H1 (cell line): ENCODE results near the gene AGPAT3. TPM values are rescaled to one million over a fixed set of nuclear protein-coding genes. Genes with fewer than 3 reads are reported as not detected.

Source experiments
- CTCF ChIA-PET: fragments of 300-600 bp; sonication (Branson Sonifier 250); formaldehyde crosslinking; loops from one replicate; lab custom pipeline; 2021; ENCODE audit not compliant: partially characterized antibody; lab: Charles Lee
- POLR2A ChIA-PET: fragments of 300-600 bp; sonication (Branson Sonifier 250); formaldehyde crosslinking; loops from one replicate; lab custom pipeline; 2021; ENCODE audit warnings: inconsistent platforms; ENCODE audit not compliant: partially characterized antibody; lab: Charles Lee
- DNase-seq, 2 experiments: peaks; one replicate each; pipeline versions ENCODE4 v3.0.0 to v3.0.0-alpha.2; 2010 to 2022; ENCODE audit warnings: low spot score in 2 of 2, low read depth in 1 of 2, mixed read lengths in 1 of 2
- FAIRE-seq: peaks from 2 replicates; lab custom pipeline; 2011; peaks lifted over from hg19 to GRCh38; lab: Jason Lieb, UNC
- H2AFZ ChIP-seq: 2 replicates; pipeline ENCODE4 v1.8.1; 2012; ENCODE audit warnings: low read length, inconsistent platforms
- H2AK5ac ChIP-seq: 2 replicates; pipeline ENCODE4 v1.6.1; 2013; ENCODE audit warnings: low read depth, low read length
- H2BK120ac ChIP-seq: replicated peaks from 2 replicates; pipeline ENCODE3; 2013; ENCODE audit warnings: low read depth, low read length, inconsistent platforms
- H2BK12ac ChIP-seq: 2 replicates; pipeline ENCODE4 v1.6.1; 2013; ENCODE audit warnings: low read depth, low read length
- H2BK15ac ChIP-seq: 2 replicates; pipeline ENCODE4 v1.6.1; 2013; ENCODE audit warnings: low read length
- H2BK20ac ChIP-seq: 2 replicates; pipeline ENCODE4 v1.6.1; 2013; ENCODE audit warnings: low read length
- H2BK5ac ChIP-seq: 2 replicates; pipeline ENCODE4 v1.6.1; 2013; ENCODE audit warnings: low read depth, low read length
- H3K14ac ChIP-seq: 2 replicates; pipeline ENCODE4 v1.6.1; 2013; ENCODE audit warnings: inconsistent platforms; ENCODE audit not compliant: insufficient read length
- H3K18ac ChIP-seq: 2 replicates; pipeline ENCODE4 v1.6.1; 2013; ENCODE audit warnings: low read length; ENCODE audit errors: extremely low read depth
- H3K23ac ChIP-seq: 2 replicates; pipeline ENCODE4 v1.6.1; 2013; ENCODE audit warnings: inconsistent platforms; ENCODE audit not compliant: insufficient read length
- H3K23me2 ChIP-seq: 2 replicates; pipeline ENCODE4 v1.6.1; 2013; ENCODE audit warnings: low read depth, low read length
- H3K27ac ChIP-seq: 2 replicates; pipeline ENCODE4 v1.6.1; 2011; ENCODE audit warnings: low read depth, low read length, inconsistent platforms
- H3K27me3 ChIP-seq, 4 experiments: replicated peaks in 1 of 4; 1 replicate in 1 of 4; 2 replicates in 3 of 4; pipeline versions ENCODE4 v1.6.1 to v1.8.1; 2011 to 2013; ENCODE audit warnings: low read length in 3 of 4, mild to moderate bottlenecking in 3 of 4, inconsistent platforms in 2 of 4, mixed read lengths in 2 of 4, moderate library complexity in 1 of 4; ENCODE audit not compliant: control insufficient read depth in 3 of 4, insufficient read depth in 3 of 4; ENCODE audit errors: extremely low read depth in 1 of 4
- H3K36me3 ChIP-seq, 4 experiments: 2 replicates each; pipeline versions ENCODE4 v1.6.1 to v1.8.1; 2011 to 2013; ENCODE audit warnings: mild to moderate bottlenecking in 4 of 4, low read length in 3 of 4, moderate library complexity in 2 of 4, control low read depth in 1 of 4, inconsistent platforms in 1 of 4; ENCODE audit not compliant: insufficient read depth in 4 of 4, control insufficient read depth in 2 of 4
- H3K4ac ChIP-seq: replicated peaks from 2 replicates; pipeline ENCODE3; 2013; ENCODE audit warnings: low read length, low read depth, mixed read lengths, inconsistent platforms; ENCODE audit not compliant: insufficient read length
- H3K4me1 ChIP-seq, 4 experiments: replicated peaks in 1 of 4; 1 replicate in 1 of 4; 2 replicates in 3 of 4; pipeline versions ENCODE4 v1.6.1 to v1.8.1; 2011 to 2013; ENCODE audit warnings: low read length in 3 of 4, inconsistent platforms in 2 of 4, mixed read lengths in 1 of 4; ENCODE audit not compliant: insufficient read depth in 4 of 4, control insufficient read depth in 3 of 4
- H3K4me2 ChIP-seq, 2 experiments: 2 replicates each; pipeline versions ENCODE4 v1.6.1 to v1.8.1; 2011 to 2013; ENCODE audit warnings: low read depth in 2 of 2, low read length in 2 of 2, control low read depth in 1 of 2, inconsistent platforms in 1 of 2, mild to moderate bottlenecking in 1 of 2; ENCODE audit not compliant: insufficient read depth in 1 of 2
- H3K4me3 ChIP-seq, 4 experiments: fragments of 200-600, 300-600 bp in 1 of 4; sonication (generic), shearing (Covaris generic), sonication (Bioruptor Twin) in 1 of 4; 2 replicates each; pipeline versions ENCODE4 v1.5.1 to v1.8.1; 2011 to 2016; ENCODE audit warnings: low read length in 4 of 4, low read depth in 3 of 4, control low read depth in 2 of 4, inconsistent platforms in 2 of 4, mild to moderate bottlenecking in 2 of 4, mixed read lengths in 1 of 4, moderate library complexity in 1 of 4; ENCODE audit not compliant: insufficient read depth in 2 of 4; ENCODE audit errors: extremely low read depth in 1 of 4
- H3K56ac ChIP-seq: replicated peaks from 2 replicates; pipeline ENCODE3; 2013; ENCODE audit warnings: low read depth, mild to moderate bottlenecking, mixed read lengths, low read length, inconsistent platforms; ENCODE audit not compliant: insufficient read length
- H3K79me1 ChIP-seq: 2 replicates; pipeline ENCODE4 v1.6.1; 2013; ENCODE audit warnings: low read depth, low read length, control low read depth
- H3K79me2 ChIP-seq, 2 experiments: 2 replicates each; pipeline versions ENCODE4 v1.6.1 to v1.8.1; 2012 to 2013; ENCODE audit warnings: low read length in 2 of 2, mild to moderate bottlenecking in 2 of 2, inconsistent platforms in 1 of 2; ENCODE audit not compliant: insufficient read depth in 2 of 2, control insufficient read depth in 1 of 2
- H3K9ac ChIP-seq, 4 experiments: replicated peaks in 1 of 4; 1 replicate in 1 of 4; 2 replicates in 3 of 4; pipeline versions ENCODE4 v1.6.1 to v1.8.1; 2011 to 2013; ENCODE audit warnings: low read depth in 3 of 4, low read length in 3 of 4, control low read depth in 2 of 4, mild to moderate bottlenecking in 2 of 4, moderate library complexity in 2 of 4, inconsistent platforms in 1 of 4; ENCODE audit errors: extremely low read depth in 1 of 4
- H3K9me3 ChIP-seq, 2 experiments: 2 replicates each; pipeline versions ENCODE4 v1.6.1 to v1.8.1; 2012 to 2013; ENCODE audit warnings: mild to moderate bottlenecking in 2 of 2, moderate library complexity in 2 of 2, control low read depth in 1 of 2, inconsistent platforms in 1 of 2, low read depth in 1 of 2, low read length in 1 of 2, mixed read lengths in 1 of 2; ENCODE audit not compliant: insufficient read depth in 2 of 2
- H4K20me1 ChIP-seq, 2 experiments: replicated peaks in 1 of 2; 2 replicates each; pipeline versions ENCODE3 to v1.8.1; 2011 to 2013; ENCODE audit warnings: inconsistent platforms in 2 of 2, low read length in 2 of 2, mild to moderate bottlenecking in 1 of 2; ENCODE audit not compliant: insufficient read depth in 2 of 2, control insufficient read depth in 1 of 2
- H4K5ac ChIP-seq: 2 replicates; pipeline ENCODE4 v1.6.1; 2013; ENCODE audit warnings: low read length, low read depth, mixed read lengths, inconsistent platforms; ENCODE audit not compliant: insufficient read length
- H4K8ac ChIP-seq: 2 replicates; pipeline ENCODE4 v1.8.0; 2013; ENCODE audit warnings: mild to moderate bottlenecking, moderate library complexity, low read length, inconsistent platforms; ENCODE audit not compliant: insufficient read depth; ENCODE audit errors: extremely low read depth
- H4K91ac ChIP-seq: replicated peaks from 2 replicates; pipeline ENCODE3; 2013; ENCODE audit warnings: low read length, mixed read lengths, inconsistent platforms; ENCODE audit not compliant: insufficient read length
- BCL11A ChIP-seq, 2 experiments: IDR thresholded peaks; one replicate each; pipeline ENCODE4 v1.6.1; 2011; ENCODE audit warnings: low read depth in 2 of 2, low read length in 2 of 2, mild to moderate bottlenecking in 2 of 2
- CEBPB ChIP-seq: IDR thresholded peaks from 2 replicates; pipeline ENCODE4 v1.6.1; 2012; ENCODE audit warnings: low read depth, low read length
- RBBP5 ChIP-seq: IDR thresholded peaks from 2 replicates; pipeline ENCODE4 v1.7.1; 2012; ENCODE audit warnings: low read depth, mild to moderate bottlenecking, inconsistent platforms, low read length, moderate library complexity, borderline replicate concordance
- RFX5 ChIP-seq: IDR thresholded peaks from 2 replicates; pipeline ENCODE4 v1.6.1; 2011; ENCODE audit warnings: low read depth, low read length, improper control_type of control experiment, borderline replicate concordance
- SIRT6 ChIP-seq: IDR thresholded peaks from one replicate; pipeline ENCODE4 v1.7.1; 2012; ENCODE audit warnings: low read length, inconsistent platforms
- SP2 ChIP-seq: IDR thresholded peaks from 2 replicates; pipeline ENCODE4 v1.6.1; 2012; ENCODE audit warnings: mild to moderate bottlenecking, low read length, inconsistent platforms
- WGBS, 2 experiments: shearing (Covaris generic) in 1 of 2; methylation state at CpG; one replicate each; pipeline versions ENCODE4 v1.1.6 to v1.1.7; 2013 to 2015; ENCODE audit warnings: low lambda C conversion rate in 2 of 2, mixed read lengths in 2 of 2, inconsistent platforms in 1 of 2, low coverage in 1 of 2, missing lambda C conversion rate in 1 of 2; ENCODE audit not compliant: insufficient replicate concordance in 2 of 2, insufficient coverage in 1 of 2, insufficient read length in 1 of 2; ENCODE audit errors: extremely low coverage in 1 of 2, missing lambda C conversion rate in 1 of 2; 5-methylcytosine and 5-hydroxymethylcytosine counted together
- polyA plus RNA-seq, 7 experiments: library from polyadenylated mRNA; depleted of rRNA in 3 of 7; stranded (reverse) in 5 of 7; unstranded in 2 of 7; fragments of >200 nt in 5 of 7; fragments of 200-250 nt in 2 of 7; gene quantifications; 1 replicate in 5 of 7; 2 replicates in 1 of 7; 4 replicates in 1 of 7; pipeline versions ENCODE4 v1.2.1 to v1.2.3, GENCODE V29; 2011 to 2013; ENCODE audit warnings: missing spikeins in 2 of 7, mixed read lengths in 2 of 7
- total RNA-seq: library from RNA; stranded (reverse); fragmentation: NEBNext Ultra II Directional; extraction: Animal tissue kit (Norgen Biotek cat#: 25700); gene quantifications from 2 replicates; pipeline ENCODE4 v1.2.1, GENCODE V29; 2021
- TF ChIP-seq, protein P1 (sequence below), 3 experiments: IDR thresholded peaks; 1 replicate in 2 of 3; 2 replicates in 1 of 3; pipeline versions ENCODE4 v1.5.1 to v1.6.1; 2011; ENCODE audit warnings: low read length in 3 of 3, mild to moderate bottlenecking in 3 of 3, inconsistent platforms in 2 of 3, low read depth in 1 of 3, moderate library complexity in 1 of 3; ENCODE audit not compliant: insufficient read depth in 1 of 3; ENCODE audit errors: control extremely low read depth in 1 of 3

The AGPAT3 gene
- total and polyA plus RNA-seq, 2 of the 8 experiments (the other 6 are each of a cell fraction or from before 2014, with no cell fraction given): 5.8 to 7.3 TPM

DNA sequence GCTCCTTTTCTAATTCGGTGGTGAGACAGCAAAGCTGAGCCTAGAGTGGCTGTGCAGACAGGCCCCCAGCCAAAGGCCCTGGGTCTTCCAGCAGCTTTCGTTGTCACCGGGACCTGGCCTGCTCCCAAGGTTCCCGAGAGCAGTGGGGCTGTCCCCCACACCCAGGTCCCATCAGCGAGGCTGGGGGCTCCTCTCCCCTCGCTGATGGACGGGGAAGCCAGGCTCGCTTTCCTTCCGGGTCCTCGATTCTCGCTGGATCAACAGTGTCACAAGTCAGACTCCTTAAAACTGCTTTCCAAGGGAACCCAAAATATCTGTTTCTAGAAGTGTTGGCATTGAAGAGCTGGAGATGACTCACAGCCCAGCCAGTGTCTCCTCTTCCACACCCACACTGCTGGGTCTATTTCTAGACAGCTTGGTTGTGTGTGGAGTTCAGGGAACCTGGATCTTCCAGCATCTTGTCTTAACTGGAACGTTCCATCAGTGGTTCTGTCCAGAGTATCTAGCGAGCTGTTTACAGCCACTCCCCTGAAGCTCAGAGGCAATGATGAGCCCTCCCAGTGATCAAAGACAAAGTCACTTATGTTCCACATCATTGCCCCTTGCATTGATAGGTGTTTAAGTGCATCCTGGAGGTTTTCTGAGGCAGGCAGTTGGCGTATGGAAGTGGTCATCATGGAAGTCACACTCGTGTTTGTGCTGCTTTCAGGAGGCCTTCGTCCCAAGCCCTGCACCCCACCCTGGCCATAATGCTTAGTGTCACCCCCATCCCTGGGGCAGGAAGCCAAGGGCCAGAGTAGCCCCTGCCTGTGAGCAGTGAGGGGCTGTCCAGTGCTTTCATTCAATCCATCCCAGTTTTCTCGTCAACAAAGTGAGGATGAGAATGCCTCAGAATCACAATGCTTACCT lies 40.4 kb upstream of the AGPAT3 start:
- TF ChIP-seq CEBPB: no peak
- no peak for TF ChIP-seq RBBP5
- TF ChIP-seq BCL11A (IDR thresholded peaks at IDR 0.05; ENCODE audit: low read depth in 2 of 2, low read length in 2 of 2): no peak
- no peak for TF ChIP-seq SP2
- TF ChIP-seq, protein P1, sequence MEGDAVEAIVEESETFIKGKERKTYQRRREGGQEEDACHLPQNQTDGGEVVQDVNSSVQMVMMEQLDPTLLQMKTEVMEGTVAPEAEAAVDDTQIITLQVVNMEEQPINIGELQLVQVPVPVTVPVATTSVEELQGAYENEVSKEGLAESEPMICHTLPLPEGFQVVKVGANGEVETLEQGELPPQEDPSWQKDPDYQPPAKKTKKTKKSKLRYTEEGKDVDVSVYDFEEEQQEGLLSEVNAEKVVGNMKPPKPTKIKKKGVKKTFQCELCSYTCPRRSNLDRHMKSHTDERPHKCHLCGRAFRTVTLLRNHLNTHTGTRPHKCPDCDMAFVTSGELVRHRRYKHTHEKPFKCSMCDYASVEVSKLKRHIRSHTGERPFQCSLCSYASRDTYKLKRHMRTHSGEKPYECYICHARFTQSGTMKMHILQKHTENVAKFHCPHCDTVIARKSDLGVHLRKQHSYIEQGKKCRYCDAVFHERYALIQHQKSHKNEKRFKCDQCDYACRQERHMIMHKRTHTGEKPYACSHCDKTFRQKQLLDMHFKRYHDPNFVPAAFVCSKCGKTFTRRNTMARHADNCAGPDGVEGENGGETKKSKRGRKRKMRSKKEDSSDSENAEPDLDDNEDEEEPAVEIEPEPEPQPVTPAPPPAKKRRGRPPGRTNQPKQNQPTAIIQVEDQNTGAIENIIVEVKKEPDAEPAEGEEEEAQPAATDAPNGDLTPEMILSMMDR (IDR thresholded peaks at IDR 0.05; ENCODE audit: control extremely low read depth in 1 of 3, insufficient read depth in 1 of 3, low read depth in 1 of 3, low read length in 3 of 3): no peak
- TF ChIP-seq RFX5: no peak
- TF ChIP-seq SIRT6: no peak
- Histone ChIP-seq H3K9ac (no peak overlapping the region), H2AK5ac (no peak overlapping the region), H2BK12ac (no peak overlapping the region; the same call in 1 of the 2 replicates), H3K9me3 (peaks cover 0 to 13% of the 10 kb centered on the region in 2 experiments; a peak in 1 of 4 replicates), H3K23ac (no peak overlapping the region), H2AFZ (no peak overlapping the region), H3K18ac (no peak overlapping the region), H3K4me3 (no peak overlapping the region), H3K27me3 (no peaks in the 10 kb centered on the region), H3K23me2 (no peaks in the 10 kb centered on the region), H3K4me1 (peaks cover 0 to 7% (median 4%) of the 10 kb centered on the region in 4 experiments; a peak in 3 of 7 replicates), H3K79me2 (no peaks in the 10 kb centered on the region), H3K56ac (no peak overlapping the region), H3K79me1 (no peaks in the 10 kb centered on the region), H2BK120ac (no peak overlapping the region), H3K36me3 (no peaks in the 10 kb centered on the region), H4K5ac (no peak overlapping the region), H2BK20ac (no peak overlapping the region), H2BK15ac (no peak overlapping the region), H4K20me1 (no peaks in the 10 kb centered on the region), H4K91ac (no peak overlapping the region), H2BK5ac (no peak overlapping the region), H3K4ac (no peak overlapping the region), H4K8ac (no peak overlapping the region), H3K27ac (no peak overlapping the region), H3K14ac (no peak overlapping the region), H3K4me2 (no peak overlapping the region)
- ChIA-PET CTCF (interaction anchor here (1.0 to 3.2 kb wide), 7 partner anchors 8 to 151 kb away, joined by 3 to 26 read pairs (median 4); no protein-coding TSS in a partner anchor), POLR2A (interaction anchor here (1.2 to 1.5 kb wide), 2 partner anchors 13 to 16 kb away, joined by 5 read pairs; no protein-coding TSS in a partner anchor)
- DNase-seq (no peak), FAIRE-seq (no peak)
- 89% methylated on average over 17 of the region's 17 CpGs; no CpG with 5 or more reads in 1 of the 2 experiments for WGBS, 2 experiments
